Transverse colon (tissue), 4 donors: ENCODE results near the gene ARNT2. TPM values are rescaled to one million over a fixed set of nuclear protein-coding genes. Genes with fewer than 3 reads are reported as not detected.

Experiments
- DNase-seq: peaks from one replicate; pipeline ENCODE4 v3.0.0-alpha.2; 2019
- H3K27ac ChIP-seq, 4 donors: fragments of 200-600 bp; sonication (generic); 2 replicates each; pipeline ENCODE4 v1.5.1; 2016 to 2018; ENCODE audit warnings: inconsistent platforms in 4 of 4
- H3K27me3 ChIP-seq: fragments of 200-600 bp; sonication (generic); 2 replicates; pipeline ENCODE4 v1.5.1; 2017; ENCODE audit warnings: inconsistent platforms
- H3K36me3 ChIP-seq, 4 donors: fragments of 200-600 bp; sonication (generic); 2 replicates each; pipeline ENCODE4 v1.5.1; 2017 to 2019; ENCODE audit warnings: inconsistent platforms in 4 of 4
- H3K4me1 ChIP-seq, 4 donors: fragments of 200-600 bp; sonication (generic); 2 replicates each; pipeline ENCODE4 v1.5.1; 2017 to 2020; ENCODE audit warnings: inconsistent platforms in 4 of 4
- H3K4me3 ChIP-seq, 4 donors: fragments of 200-600 bp; sonication (generic); 1 replicate in 1 of 4; 2 replicates in 3 of 4; pipeline versions ENCODE4 v1.5.1 to v1.6.1; 2017 to 2019; ENCODE audit warnings: inconsistent platforms in 4 of 4
- H3K9me3 ChIP-seq, 2 donors: fragments of 200-600 bp; sonication (generic); 2 replicates each; pipeline ENCODE4 v1.5.1; 2017 to 2019; ENCODE audit warnings: inconsistent platforms in 2 of 2
- EP300 ChIP-seq: sonication (generic); formaldehyde crosslinking; IDR thresholded peaks from one replicate; pipeline ENCODE4 v1.6.1; 2017; ENCODE audit warnings: antibody characterized with exemption, low read depth
- POLR2A ChIP-seq: fragments of 450-650 bp; IDR thresholded peaks from one replicate; pipeline ENCODE4 v1.6.1; 2016; ENCODE audit warnings: antibody characterized with exemption, mild to moderate bottlenecking, moderate library complexity
- POLR2AphosphoS5 ChIP-seq, 3 donors: sonication (generic); formaldehyde crosslinking; IDR thresholded peaks; one replicate each; pipeline ENCODE4 v1.6.1; 2016; ENCODE audit warnings: antibody characterized with exemption in 3 of 3
- WGBS, 2 donors: methylation state at CpG; one replicate each; pipeline ENCODE4 v1.1.5; 2018; ENCODE audit warnings: low coverage in 1 of 2; 5-methylcytosine and 5-hydroxymethylcytosine counted together
- in situ Hi-C, 4 donors: fragments of 200-750 bp; cut with MboI; loops; one replicate each; pipeline versions ENCODE4 v1.15.0 to v1.15.1; 2017; ENCODE audit warnings: low sequenced_read_pairs in 3 of 4, low pct_ligation_motif_present in 1 of 4, low pct_unique_long_range_greater_than_20kb in 1 of 4
- intact Hi-C: fragments of 100-400 bp; cut with DNase I; formaldehyde crosslinking; loops from one replicate; pipeline ENCODE4 v1.15.1; 2023; ENCODE audit warnings: low total_unique reads
- total RNA-seq, 4 donors: library from RNA; depleted of rRNA; stranded (reverse); fragments of >200 nt; gene quantifications; one replicate each; pipeline ENCODE4 v1.1.0, GENCODE V29; 2016
- TF ChIP-seq, protein P1 (sequence below), 5 experiments: fragments of 200-600 bp in 3 of 5; fragments of 450-650 bp in 2 of 5; sonication (generic) in 3 of 5; IDR thresholded peaks; 1 replicate in 2 of 5; 2 replicates in 3 of 5; pipeline ENCODE4 v1.5.1; 2016 to 2017; ENCODE audit warnings: antibody characterized with exemption in 5 of 5, inconsistent platforms in 3 of 5, mild to moderate bottlenecking in 2 of 5, moderate library complexity in 1 of 5

ARNT2 gene
- total RNA-seq, 4 donors from 2014 or later: 1.9 to 4.0 (median 2.5) TPM; not detected in 1

GRCh38 chr15:80401456-80401855 lies 2.7 kb upstream of the ARNT2 start:
- H3K27me3 ChIP-seq: peaks cover 44% of the 10 kb centered on the region
- no peak for DNase-seq
- intact Hi-C loops: no loop called here
- 77 to 91% methylated on average over 2 to 5 of the region's 5 CpGs for WGBS, 2 donors
- H3K9me3 ChIP-seq: no peaks in the 10 kb centered on the region
- H3K4me1 ChIP-seq: peaks cover 0 to 6% (median 5%) of the 10 kb centered on the region in 4 donors
- in situ Hi-C loops: no loop called here
- no peaks in the 10 kb centered on the region for H3K36me3 ChIP-seq
- TF ChIP-seq POLR2A (no peak), EP300 (no peak), POLR2AphosphoS5 (IDR thresholded peaks at IDR 0.05) (no peak)
- TF ChIP-seq, protein P1, sequence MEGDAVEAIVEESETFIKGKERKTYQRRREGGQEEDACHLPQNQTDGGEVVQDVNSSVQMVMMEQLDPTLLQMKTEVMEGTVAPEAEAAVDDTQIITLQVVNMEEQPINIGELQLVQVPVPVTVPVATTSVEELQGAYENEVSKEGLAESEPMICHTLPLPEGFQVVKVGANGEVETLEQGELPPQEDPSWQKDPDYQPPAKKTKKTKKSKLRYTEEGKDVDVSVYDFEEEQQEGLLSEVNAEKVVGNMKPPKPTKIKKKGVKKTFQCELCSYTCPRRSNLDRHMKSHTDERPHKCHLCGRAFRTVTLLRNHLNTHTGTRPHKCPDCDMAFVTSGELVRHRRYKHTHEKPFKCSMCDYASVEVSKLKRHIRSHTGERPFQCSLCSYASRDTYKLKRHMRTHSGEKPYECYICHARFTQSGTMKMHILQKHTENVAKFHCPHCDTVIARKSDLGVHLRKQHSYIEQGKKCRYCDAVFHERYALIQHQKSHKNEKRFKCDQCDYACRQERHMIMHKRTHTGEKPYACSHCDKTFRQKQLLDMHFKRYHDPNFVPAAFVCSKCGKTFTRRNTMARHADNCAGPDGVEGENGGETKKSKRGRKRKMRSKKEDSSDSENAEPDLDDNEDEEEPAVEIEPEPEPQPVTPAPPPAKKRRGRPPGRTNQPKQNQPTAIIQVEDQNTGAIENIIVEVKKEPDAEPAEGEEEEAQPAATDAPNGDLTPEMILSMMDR (IDR thresholded peaks at IDR 0.05): no peak
- H3K27ac ChIP-seq: no peak overlapping the region
- H3K4me3 ChIP-seq: no peak overlapping the region

DNA sequence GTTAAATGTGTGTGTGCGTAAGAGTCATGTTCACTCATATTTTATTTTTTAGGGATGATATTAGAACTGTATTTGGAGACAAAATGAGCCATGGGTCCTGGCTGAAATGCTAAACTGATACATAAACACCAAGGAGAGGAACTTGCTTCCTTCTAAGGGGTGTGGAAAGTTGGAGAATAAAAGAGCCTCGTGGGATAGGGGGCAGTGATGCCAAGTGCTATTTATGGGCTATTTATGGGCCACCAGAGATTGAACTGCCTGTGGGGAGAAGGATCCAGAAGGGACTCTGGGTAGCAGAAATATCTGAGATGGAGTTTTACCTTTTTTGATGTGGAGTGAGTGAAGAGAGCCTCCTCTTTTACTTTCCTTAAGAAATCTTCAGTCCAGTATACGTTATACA lies 1.8 kb upstream of the ARNT2 start:
- Histone ChIP-seq H3K27me3 (peaks cover 46% of the 10 kb centered on the region), H3K4me1 (peaks cover 0 to 6% (median 5%) of the 10 kb centered on the region in 4 donors), H3K36me3 (no peaks in the 10 kb centered on the region), H3K27ac (no peak overlapping the region), H3K4me3 (no peak overlapping the region), H3K9me3 (no peaks in the 10 kb centered on the region)
- DNase-seq: no peak
- TF ChIP-seq POLR2A (no peak), POLR2AphosphoS5 (IDR thresholded peaks at IDR 0.05) (no peak), EP300 (no peak)
- TF ChIP-seq, protein P1 (IDR thresholded peaks at IDR 0.05): no peak
- WGBS, 2 donors: 57 to 60% methylated on average over 3 of the region's 3 CpGs
- in situ Hi-C loops: no loop called here
- intact Hi-C loops: no loop called here

DNA sequence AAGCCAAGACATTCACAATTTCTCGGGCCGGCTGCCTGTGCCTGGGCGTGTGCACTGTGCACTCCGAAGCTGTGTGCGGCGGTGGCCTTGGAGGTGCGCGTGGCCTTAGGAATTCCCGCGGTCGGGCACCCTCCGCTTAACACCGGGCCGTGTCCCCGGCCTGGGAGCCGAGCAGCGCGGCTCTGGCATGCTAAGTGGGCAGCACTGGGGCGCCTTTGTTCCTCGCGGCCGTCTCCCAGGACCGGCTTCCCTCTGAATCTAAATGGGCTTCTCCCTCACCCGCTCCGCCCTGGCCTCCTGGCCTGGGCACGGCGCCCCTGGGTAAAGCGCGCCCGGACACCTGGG lies 498 bp upstream of the ARNT2 start:
- H3K36me3 ChIP-seq: no peaks in the 10 kb centered on the region
- no peak for DNase-seq
- intact Hi-C loops (no loop called here), in situ Hi-C loops (no loop called here)
- peaks cover 0 to 6% (median 5%) of the 10 kb centered on the region in 4 donors for H3K4me1 ChIP-seq
- peaks cover 46% of the 10 kb centered on the region for H3K27me3 ChIP-seq
- H3K4me3 ChIP-seq: peak overlapping the region in 3 of 4 donors; percentile 50 to 55 (median 52)
- TF ChIP-seq EP300 (no peak), POLR2A (no peak), POLR2AphosphoS5 (IDR thresholded peaks at IDR 0.05) (no peak)
- TF ChIP-seq, protein P1 (IDR thresholded peaks at IDR 0.05): no peak
- H3K27ac ChIP-seq: peak overlapping the region; percentile 24 to 55 (median 35)
- 11% methylated on average over 19 of the region's 30 CpGs; no CpG with 5 or more reads in 1 of the 2 donors for WGBS, 2 donors
- H3K9me3 ChIP-seq: no peaks in the 10 kb centered on the region

DNA sequence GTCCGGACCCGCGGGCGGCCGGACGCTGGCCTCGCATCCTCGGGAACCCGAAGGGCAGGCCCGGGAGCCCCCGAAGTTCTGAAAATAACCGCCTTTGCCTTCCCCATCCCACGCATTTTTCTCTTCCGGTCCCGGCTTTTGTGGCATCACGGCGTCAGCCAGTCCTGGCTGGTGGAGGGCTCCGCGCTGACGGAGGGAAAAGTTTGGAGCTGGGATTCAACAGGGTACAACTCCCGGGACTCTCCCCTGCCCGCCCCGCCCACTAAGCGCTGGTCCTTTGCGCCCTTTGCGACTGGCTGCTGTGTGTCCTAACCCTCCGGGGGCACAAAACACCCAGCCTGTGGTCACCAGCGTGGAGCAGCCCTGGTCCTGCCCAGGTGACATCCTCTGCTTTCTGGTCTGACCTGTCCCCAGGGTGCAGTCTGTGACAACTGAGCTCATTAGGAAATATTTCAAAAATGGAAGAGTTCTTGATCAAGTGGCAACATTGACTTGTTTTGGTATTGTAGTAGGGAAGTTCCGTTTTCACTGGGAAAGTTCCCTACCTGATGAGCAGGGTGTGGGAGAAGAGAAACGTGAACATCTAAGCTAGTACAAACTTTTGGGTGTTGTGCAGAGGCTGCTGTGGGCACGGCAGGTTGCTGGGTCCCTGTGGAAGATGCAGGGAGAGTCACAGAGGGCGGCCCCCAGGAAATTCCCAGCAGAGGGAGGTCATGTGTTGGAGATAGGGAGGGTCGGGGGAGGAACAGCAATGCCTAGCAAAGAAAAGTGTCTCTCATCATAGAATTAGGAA lies 775 bp downstream of the ARNT2 start:
- intact Hi-C loops: loop anchor here (5.0 kb wide), 1 partner anchor 807 kb away; no protein-coding TSS in a partner anchor
- H3K27me3 ChIP-seq: peaks cover 46% of the 10 kb centered on the region
- no peaks in the 10 kb centered on the region for H3K9me3 ChIP-seq
- peaks cover 0 to 6% (median 5%) of the 10 kb centered on the region in 4 donors for H3K4me1 ChIP-seq
- H3K36me3 ChIP-seq: no peaks in the 10 kb centered on the region
- in situ Hi-C loops: no loop called here
- WGBS, 2 donors: 14 to 33% methylated on average over 4 to 16 of the region's 33 CpGs
- DNase-seq: no peak
- TF ChIP-seq POLR2A: no peak
- TF ChIP-seq POLR2AphosphoS5 (IDR thresholded peaks at IDR 0.05): no peak
- TF ChIP-seq, protein P1 (IDR thresholded peaks at IDR 0.05): no peak
- TF ChIP-seq EP300: no peak
- H3K4me3 ChIP-seq: peak overlapping the region; percentile 20 to 55 (median 51)
- H3K27ac ChIP-seq: peak overlapping the region in 2 of 4 donors; percentile 30 to 55
